SH-SY5Y (cell line): ENCODE measurements around the gene LRMDA.

Experiments
- GATA2 ChIP-seq: IDR thresholded peaks from 2 replicates; pipeline ENCODE4 v1.6.1; 2011; ENCODE audit warnings: mild to moderate bottlenecking, low read depth, low read length
- GATA3 ChIP-seq: IDR thresholded peaks from 2 replicates; pipeline ENCODE4 v1.6.1; 2011; ENCODE audit warnings: low read depth, mild to moderate bottlenecking, low read length, moderate library complexity

LRMDA gene

DNA sequence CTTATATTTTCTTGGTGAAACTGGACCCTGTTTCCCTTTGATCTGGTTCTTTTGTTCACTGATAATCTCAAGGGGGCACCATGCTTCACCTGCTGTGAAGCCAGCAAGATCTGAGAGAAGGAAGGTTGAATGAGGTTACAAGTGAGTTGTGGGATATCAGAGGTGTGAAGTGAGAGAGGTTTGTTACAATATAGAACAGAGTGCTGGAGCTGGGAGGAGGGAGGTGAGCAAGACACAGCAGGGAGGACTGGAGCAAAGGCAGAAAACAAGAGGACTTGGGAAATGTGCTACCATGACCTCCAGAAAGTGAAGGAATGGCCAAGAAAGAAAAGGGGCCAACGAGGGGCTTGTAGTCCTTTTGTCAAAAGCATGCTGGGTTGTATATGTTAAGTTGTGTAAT is 156.6 kb downstream of the LRMDA start:
- TF ChIP-seq GATA3 (no peak), GATA2 (no peak)

GRCh38 chr10:75589895-75590654 is 158.7 kb downstream of the LRMDA start:
- no peak for TF ChIP-seq GATA3
- TF ChIP-seq GATA2, result no peak

- TF ChIP-seq GATA3 (no peak), GATA2 (no peak)
These were observed 160.8 kb downstream of the LRMDA start for GRCh38 chr10:75592151-75592787.

- TF ChIP-seq GATA3 (no peak), GATA2 (no peak)
These were observed 161.6 kb downstream of the LRMDA start for GRCh38 chr10:75592791-75593643.

DNA sequence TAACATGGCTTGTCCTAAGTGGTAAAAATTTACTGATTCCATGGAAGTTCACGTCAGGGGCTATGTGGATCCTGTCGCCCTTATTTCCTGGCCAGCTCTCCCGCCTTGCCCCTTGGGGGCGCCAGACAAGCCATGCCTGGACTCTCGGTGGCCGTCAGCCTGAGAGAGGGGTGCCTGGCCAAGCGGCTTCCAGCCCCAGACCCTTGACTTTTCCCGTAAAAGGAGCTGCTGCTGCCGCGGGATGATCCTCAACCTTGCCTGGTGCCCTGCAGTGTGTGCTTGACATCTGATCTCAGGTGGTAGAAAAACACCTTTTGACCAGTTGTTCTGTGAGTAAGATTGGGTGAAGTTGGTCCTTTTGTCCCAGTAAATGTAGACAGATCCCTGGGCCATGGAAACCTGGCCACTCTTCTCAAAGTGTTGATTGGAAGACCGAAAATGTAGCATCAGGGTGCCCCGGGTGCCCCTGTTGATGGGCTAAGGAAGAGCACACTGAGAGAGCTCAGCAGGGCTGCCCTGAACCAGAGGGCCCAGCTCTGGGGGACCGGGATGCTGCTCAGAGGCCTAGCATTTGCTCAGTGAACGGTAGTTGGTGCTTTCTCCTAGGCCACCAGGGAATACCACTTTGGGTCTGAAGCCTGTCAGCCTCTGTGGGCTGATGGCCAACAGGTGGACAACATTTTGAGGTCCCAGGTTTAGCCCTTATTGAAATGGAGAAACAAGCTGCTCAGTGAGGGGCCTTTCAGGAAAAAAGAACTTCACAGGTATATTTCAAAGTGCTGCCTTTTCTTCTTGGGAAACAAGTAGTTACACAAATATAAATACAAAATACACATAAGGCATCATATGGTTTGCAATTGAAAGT is 162.5 kb downstream of the LRMDA start:
- TF ChIP-seq GATA3 (no peak), GATA2 (no peak)

GRCh38 chr10:75596930-75597620 is 165.7 kb downstream of the LRMDA start:
- no peak for TF ChIP-seq GATA3
- no peak for TF ChIP-seq GATA2

DNA sequence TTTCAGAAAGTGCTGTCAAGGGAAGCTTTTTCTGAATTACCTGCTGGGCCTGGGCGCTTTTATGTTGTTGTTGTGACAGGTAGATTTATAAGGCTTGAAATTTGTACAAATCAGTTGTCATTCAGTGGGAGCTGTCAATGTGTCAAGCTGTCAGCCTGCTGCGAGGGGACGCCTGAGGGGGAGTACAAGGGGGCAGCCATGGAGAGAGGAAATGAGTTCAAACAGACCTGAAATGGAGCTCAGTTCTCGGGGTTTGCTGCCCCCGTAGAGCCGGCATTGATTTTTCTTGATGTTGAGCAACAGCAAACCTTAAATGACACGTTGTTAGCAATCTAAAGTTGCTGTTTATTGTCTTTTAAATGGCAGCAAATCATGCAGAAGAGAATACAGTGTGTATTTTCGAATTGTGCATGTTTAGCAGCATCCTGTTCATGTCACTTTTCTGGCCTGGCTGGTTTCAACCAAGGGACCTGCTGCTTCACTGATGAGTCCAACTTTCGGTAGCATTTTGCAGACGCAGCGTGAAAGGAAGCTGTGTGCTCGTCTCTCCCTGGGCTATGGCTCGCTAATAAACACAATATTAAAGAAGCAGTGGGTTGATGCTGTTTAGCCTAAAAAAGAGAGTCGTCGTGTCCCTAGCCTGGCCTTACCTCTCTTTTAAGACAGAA is 166.5 kb downstream of the LRMDA start:
- TF ChIP-seq GATA3 (no peak), GATA2 (no peak)

GRCh38 chr10:75598998-75599397 is 167.6 kb downstream of the LRMDA start:
- TF ChIP-seq GATA2, result no peak
- no peak for TF ChIP-seq GATA3

- TF ChIP-seq GATA2, result no peak
- no peak for TF ChIP-seq GATA3
These were observed 168.6 kb downstream of the LRMDA start for GRCh38 chr10:75599875-75600648.

DNA sequence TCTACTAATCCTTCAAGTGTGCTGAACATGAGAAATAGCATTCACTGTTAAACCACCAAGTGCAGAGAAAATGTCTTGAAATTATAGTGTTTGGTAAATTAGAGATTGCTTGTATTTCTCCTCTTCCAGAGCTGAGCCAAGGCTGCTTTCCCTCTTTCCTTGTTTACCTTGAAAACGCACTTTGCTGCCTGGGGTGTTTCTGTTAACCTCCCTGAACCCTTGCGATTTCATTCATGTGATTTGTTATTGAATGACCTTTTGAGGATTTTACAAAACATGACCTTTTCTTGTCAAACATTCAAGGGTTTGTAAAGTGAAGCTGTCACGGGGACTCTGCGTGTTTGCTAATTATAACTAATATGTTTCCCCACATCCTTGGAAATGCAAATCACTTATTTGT is 169.4 kb downstream of the LRMDA start:
- no peak for TF ChIP-seq GATA2
- no peak for TF ChIP-seq GATA3

- TF ChIP-seq GATA3 (no peak), GATA2 (no peak)
These were observed 170.9 kb downstream of the LRMDA start for GRCh38 chr10:75602341-75602740.

DNA sequence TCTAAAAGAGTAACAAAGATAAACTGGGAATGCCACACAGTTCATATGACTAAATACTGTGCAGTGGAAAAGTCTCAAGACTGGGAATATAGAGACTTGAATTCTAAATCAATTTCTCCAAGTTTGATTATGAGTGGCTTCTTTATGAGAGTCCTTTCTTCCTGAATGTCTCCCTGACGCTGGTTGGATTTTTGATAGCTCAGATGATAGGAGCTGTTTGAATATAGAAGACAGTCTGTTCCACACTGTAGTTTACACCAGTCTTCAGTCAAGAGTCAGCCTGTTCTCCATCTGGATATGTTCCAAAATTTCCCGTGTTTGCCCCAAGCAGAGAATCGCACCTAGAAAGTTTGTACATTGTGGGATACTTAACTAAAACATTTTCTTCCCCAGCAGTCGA is 173.7 kb downstream of the LRMDA start:
- TF ChIP-seq GATA3 (no peak), GATA2 (no peak)
